AG10803 (cell line): ENCODE data around the gene PRCP.

Source experiments
- DNase-seq: peaks from one replicate; pipeline ENCODE4 v3.0.0; 2010; ENCODE audit warnings: low read depth
- H3K4me3 ChIP-seq: 2 replicates; pipeline ENCODE4 v1.5.1; 2011; ENCODE audit warnings: mild to moderate bottlenecking, low read length, control low read depth
- TF ChIP-seq, protein P1 (sequence below): conservative IDR thresholded peaks from 2 replicates; pipeline ENCODE4 v1.5.1; 2011; ENCODE audit warnings: mild to moderate bottlenecking, low read length, control low read depth, inconsistent platforms

Gene PRCP

DNA sequence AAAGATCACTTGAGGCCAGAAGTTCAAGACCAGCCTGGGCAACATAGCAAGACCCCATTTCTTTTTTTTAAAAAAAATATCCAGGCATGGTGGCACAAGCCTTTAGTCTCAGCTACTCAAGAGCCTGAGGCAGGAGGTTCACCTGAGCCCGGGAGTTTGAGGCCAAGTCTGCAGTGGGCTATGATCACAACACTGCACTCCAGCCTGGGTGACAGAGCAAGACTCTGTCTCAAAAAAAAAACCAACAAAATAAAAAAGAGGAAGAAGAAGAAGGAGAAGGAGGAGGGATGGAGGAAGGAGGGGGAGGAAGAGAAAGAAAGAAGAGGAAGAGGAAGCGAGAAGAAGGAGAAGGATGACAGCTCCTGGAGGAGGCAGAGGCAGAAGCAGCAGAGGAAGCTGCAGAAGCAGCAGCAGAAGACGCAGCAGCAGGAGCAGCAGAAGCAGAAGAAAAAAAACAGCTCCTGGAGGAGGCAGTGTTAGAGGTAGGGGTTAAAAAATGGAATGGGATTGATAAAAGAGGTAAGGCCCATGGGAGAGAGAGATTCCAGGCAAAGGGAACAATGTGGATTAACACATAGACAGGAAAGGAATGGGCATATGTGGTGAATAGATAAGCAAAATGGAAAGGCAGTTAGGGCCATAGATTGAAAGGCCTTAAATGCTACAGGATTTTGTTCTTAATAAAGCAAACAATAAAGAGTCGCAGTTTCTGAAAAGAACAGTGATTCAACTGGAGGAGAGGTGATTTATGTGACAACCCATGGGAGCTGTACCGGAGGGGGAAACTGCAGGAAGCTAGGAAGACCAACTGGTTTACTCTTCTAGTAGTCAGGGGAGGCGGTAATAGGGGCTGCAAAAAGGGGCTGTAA, 10.9 kb downstream of the PRCP start:
- TF ChIP-seq, protein P1, sequence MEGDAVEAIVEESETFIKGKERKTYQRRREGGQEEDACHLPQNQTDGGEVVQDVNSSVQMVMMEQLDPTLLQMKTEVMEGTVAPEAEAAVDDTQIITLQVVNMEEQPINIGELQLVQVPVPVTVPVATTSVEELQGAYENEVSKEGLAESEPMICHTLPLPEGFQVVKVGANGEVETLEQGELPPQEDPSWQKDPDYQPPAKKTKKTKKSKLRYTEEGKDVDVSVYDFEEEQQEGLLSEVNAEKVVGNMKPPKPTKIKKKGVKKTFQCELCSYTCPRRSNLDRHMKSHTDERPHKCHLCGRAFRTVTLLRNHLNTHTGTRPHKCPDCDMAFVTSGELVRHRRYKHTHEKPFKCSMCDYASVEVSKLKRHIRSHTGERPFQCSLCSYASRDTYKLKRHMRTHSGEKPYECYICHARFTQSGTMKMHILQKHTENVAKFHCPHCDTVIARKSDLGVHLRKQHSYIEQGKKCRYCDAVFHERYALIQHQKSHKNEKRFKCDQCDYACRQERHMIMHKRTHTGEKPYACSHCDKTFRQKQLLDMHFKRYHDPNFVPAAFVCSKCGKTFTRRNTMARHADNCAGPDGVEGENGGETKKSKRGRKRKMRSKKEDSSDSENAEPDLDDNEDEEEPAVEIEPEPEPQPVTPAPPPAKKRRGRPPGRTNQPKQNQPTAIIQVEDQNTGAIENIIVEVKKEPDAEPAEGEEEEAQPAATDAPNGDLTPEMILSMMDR: no peak
- H3K4me3 ChIP-seq: no peak overlapping the region

DNA sequence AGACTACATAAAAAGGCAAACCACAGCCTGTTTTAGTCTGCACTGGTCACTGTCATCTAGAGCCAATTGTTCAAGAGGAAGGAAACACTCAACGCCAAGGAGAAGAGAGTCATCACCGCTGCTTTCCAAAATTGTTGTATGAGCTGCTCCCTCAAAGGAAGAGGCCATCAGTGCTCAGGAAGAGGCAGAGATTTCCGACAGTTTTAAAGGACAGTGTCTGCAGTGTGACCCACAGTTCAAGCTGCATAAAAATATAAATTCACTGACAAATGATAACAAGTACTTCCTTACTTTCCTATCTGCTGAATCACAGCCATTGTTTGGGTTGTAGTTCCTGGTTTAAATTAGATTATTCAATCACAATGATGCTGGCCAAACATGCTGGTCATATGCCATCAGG, 16.4 kb downstream of the PRCP start:
- TF ChIP-seq, protein P1: no peak
- DNase-seq: no peak
- H3K4me3 ChIP-seq: no peak overlapping the region

More for the DNA sequence above, 10.9 kb downstream of the PRCP start:
- no peak for DNase-seq

DNA sequence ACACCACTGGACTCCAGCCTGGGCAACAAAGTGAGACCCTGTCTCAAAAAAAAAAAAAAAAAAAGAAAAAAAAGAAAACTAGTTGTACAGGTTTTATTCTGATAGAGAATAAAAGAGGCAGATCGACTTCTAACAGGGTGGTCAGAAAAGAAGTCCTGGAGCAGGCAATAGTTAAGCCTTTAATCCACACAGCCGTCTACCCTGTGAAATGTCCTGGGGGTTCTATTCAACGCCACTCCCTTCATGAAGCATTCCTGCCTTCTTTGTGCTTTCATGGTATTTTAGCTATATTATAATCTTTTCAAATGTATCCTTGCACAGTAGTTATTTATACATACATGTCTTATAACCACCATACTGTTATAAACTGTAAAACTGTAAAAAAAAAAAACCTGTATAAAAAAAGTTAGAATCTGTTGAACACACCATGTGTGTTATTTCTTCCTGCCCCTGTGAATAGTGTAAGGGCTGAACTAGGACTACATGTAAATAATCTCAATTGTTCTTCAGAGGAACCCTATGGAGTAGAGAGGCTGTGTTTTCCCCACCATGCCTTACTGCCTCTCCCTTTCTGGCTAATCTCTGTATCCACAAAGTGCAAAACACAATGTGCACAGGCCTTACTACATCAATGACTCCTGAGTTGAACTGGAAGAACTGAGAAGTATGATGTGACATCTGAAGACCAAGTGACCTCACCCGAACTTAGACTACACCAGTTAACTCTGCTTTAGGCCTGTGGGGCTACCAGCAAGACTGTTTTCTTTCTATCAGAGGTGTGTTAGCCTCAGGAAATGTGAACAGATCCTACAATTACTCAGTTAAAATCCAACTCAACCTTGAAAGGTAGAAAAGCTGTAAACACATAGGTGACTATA, 25.3 kb downstream of the PRCP start:
- no peak for DNase-seq
- TF ChIP-seq, protein P1: no peak
- H3K4me3 ChIP-seq: no peak overlapping the region

DNA sequence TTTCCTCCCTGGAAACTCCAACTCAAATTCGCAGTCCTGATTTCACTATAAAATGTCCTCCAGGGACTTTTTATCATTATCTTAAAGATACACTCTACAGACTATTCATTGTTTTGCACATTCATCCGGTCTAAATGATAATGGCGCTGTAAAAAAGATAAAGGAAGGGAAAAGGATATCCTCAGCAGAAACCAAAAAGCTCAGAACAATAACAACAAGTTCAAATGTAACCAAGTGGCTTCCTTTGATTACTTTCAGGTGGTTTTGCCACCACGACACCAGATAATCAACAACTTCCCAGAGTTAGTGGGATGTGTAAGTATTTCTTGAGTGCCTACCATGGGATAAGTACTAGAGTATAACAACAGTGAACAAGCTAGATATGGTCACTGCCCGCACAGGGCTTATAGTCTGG, 26.3 kb downstream of the PRCP start:
- DNase-seq: no peak
- TF ChIP-seq, protein P1: no peak
- H3K4me3 ChIP-seq: no peak overlapping the region

DNA sequence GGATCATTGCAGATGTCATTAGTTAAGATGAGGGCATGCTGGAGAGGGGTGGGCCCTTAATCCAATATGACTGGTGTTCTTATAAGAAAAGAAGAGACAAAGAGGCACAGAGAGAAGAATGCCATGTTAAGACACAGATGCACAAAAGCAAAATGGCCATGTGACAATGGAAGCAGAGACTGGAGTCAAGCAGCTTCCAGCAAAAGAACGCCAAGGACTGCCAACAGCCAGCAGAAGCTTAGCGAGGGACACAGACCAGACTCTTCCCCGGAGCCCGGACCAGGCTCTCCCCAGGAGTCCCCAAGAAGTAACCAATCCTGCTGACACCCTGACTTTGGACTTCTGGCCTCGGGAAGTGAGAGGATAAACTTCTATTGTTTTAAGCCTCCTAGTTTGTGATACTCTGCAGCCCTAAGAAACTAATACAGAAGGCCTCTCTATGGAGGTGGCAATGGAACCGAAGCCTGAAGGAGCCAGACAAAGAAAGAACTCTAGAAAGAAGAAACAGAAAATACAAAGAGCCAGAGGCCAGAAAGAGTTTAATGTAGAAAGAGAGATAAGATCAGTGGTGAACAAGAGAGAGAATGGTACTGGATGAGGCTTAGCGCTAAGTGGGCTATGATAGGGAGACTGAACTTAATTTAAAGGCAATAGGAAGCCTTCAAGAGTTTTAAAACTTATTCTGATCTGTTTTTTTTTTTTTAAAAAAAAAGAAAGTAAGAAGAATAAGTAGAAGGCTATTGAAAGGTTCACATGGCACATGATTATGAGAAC, 27.7 kb downstream of the PRCP start:
- DNase-seq: no peak
- TF ChIP-seq, protein P1: no peak
- no peak overlapping the region for H3K4me3 ChIP-seq

DNA sequence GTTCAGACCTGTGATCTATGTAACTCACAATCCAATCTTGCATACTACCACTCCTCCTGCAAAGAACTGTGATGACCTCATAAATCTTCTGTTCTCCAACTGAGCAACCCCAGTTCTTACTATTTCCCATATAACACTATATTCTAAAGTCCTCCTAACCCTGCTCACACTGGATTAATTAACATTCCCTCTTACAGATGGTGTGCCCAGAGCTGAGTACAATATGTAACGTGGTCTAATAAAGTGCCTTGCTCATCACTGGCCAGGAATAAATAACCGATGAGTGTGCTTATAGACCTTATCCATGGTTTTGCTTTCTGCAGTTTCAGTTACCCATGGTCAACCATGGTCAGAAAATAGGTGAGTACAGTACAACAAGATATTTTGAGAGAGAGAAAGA, 28.6 kb downstream of the PRCP start:
- H3K4me3 ChIP-seq: no peak overlapping the region
- peak; percentile 35 for DNase-seq
- TF ChIP-seq, protein P1: no peak
